ENCODE data around the gene PIP5K1C. TPM values are rescaled to one million over a fixed set of nuclear protein-coding genes. Genes with fewer than 3 reads are reported as not detected.

PIP5K1C gene
- total RNA-seq, 1 experiment from 2014 or later, result 35.5 TPM

- TF ChIP-seq CTCF (conservative IDR thresholded peaks at IDR 0.05; ENCODE audit: low read depth, low read length), result no peak
- no peak for TF ChIP-seq EZH2 (IDR thresholded peaks at IDR 0.05; ENCODE audit: borderline replicate concordance, low read depth, low read length, poor library complexity, severe bottlenecking)
- no peak overlapping the region for H3K4me3 ChIP-seq (ENCODE audit: low read depth, low read length, poor library complexity, severe bottlenecking)
- no peaks in the 10 kb centered on the region for H3K27me3 ChIP-seq (replicated peaks; ENCODE audit: insufficient read depth, low read depth, low read length, poor library complexity)
- no peak overlapping the region for H3K27ac ChIP-seq (ENCODE audit: low read depth, low read length, poor library complexity, severe bottlenecking)
- peaks cover 10% of the 10 kb centered on the region for H3K36me3 ChIP-seq (ENCODE audit: insufficient read depth, low read length, poor library complexity, severe bottlenecking)
- intact Hi-C loops (cut with micrococcal nuclease; ENCODE audit: unreplicated experiment), result loop anchor here (10.0 kb wide), 1 partner anchor 156 kb away; no protein-coding TSS in a partner anchor
- ChIA-PET CTCF (no interaction called here), POLR2A (ENCODE audit: low non-redundant PET) (no interaction called here)
- BruUV-seq (replicated peaks), result no TSS peak
- DNase-seq (ENCODE audit: low spot score), result no peak
- H3K4me1 ChIP-seq (ENCODE audit: insufficient read depth, low read length, poor library complexity, severe bottlenecking), result peaks cover 11% of the 10 kb centered on the region
- H3K9me3 ChIP-seq (ENCODE audit: low read depth, low read length, poor library complexity, severe bottlenecking), result no peaks in the 10 kb centered on the region
Measured at GRCh38 chr19:3658870-3659745, 41.2 kb downstream of the PIP5K1C start.

- no TSS peak for BruUV-seq (replicated peaks)
- POLR2A ChIA-PET (ENCODE audit: low non-redundant PET), result no interaction called here
- intact Hi-C loops (cut with micrococcal nuclease; ENCODE audit: unreplicated experiment), result loop anchor here (10.0 kb wide), 1 partner anchor 157 kb away; no protein-coding TSS in a partner anchor
- H3K27ac ChIP-seq (ENCODE audit: low read depth, low read length, poor library complexity, severe bottlenecking), result no peak overlapping the region
- TF ChIP-seq EZH2 (IDR thresholded peaks at IDR 0.05; ENCODE audit: borderline replicate concordance, low read depth, low read length, poor library complexity, severe bottlenecking) (no peak), CTCF (conservative IDR thresholded peaks at IDR 0.05; ENCODE audit: low read depth, low read length) (no peak)
- peaks cover 11% of the 10 kb centered on the region for H3K4me1 ChIP-seq (ENCODE audit: insufficient read depth, low read length, poor library complexity, severe bottlenecking)
- CTCF ChIA-PET, result no interaction called here
- no peaks in the 10 kb centered on the region for H3K27me3 ChIP-seq (replicated peaks; ENCODE audit: insufficient read depth, low read depth, low read length, poor library complexity)
- no peaks in the 10 kb centered on the region for H3K9me3 ChIP-seq (ENCODE audit: low read depth, low read length, poor library complexity, severe bottlenecking)
- H3K4me3 ChIP-seq (ENCODE audit: low read depth, low read length, poor library complexity, severe bottlenecking), result no peak overlapping the region
- no peak for DNase-seq (ENCODE audit: low spot score)
- H3K36me3 ChIP-seq (ENCODE audit: insufficient read depth, low read length, poor library complexity, severe bottlenecking), result peaks cover 5% of the 10 kb centered on the region
Measured at GRCh38 chr19:3658004-3658869, 42.0 kb downstream of the PIP5K1C start.

- CTCF ChIA-PET, result no interaction called here
- intact Hi-C loops (cut with micrococcal nuclease; ENCODE audit: unreplicated experiment), result loop anchor here (10.0 kb wide), 1 partner anchor 157 kb away; no protein-coding TSS in a partner anchor
- H3K9me3 ChIP-seq (ENCODE audit: low read depth, low read length, poor library complexity, severe bottlenecking), result no peaks in the 10 kb centered on the region
- H3K4me3 ChIP-seq (ENCODE audit: low read depth, low read length, poor library complexity, severe bottlenecking), result no peak overlapping the region
- no peak for DNase-seq (ENCODE audit: low spot score)
- H3K27ac ChIP-seq (ENCODE audit: low read depth, low read length, poor library complexity, severe bottlenecking), result no peak overlapping the region
- BruUV-seq (replicated peaks), result no TSS peak
- peaks cover 10% of the 10 kb centered on the region for H3K36me3 ChIP-seq (ENCODE audit: insufficient read depth, low read length, poor library complexity, severe bottlenecking)
- H3K4me1 ChIP-seq (ENCODE audit: insufficient read depth, low read length, poor library complexity, severe bottlenecking), result peaks cover 11% of the 10 kb centered on the region
- TF ChIP-seq EZH2 (IDR thresholded peaks at IDR 0.05; ENCODE audit: borderline replicate concordance, low read depth, low read length, poor library complexity, severe bottlenecking) (no peak), CTCF (conservative IDR thresholded peaks at IDR 0.05; ENCODE audit: low read depth, low read length) (no peak)
- POLR2A ChIA-PET (ENCODE audit: low non-redundant PET), result no interaction called here
- H3K27me3 ChIP-seq (replicated peaks; ENCODE audit: insufficient read depth, low read depth, low read length, poor library complexity), result no peaks in the 10 kb centered on the region
Measured at GRCh38 chr19:3657395-3657769, 42.9 kb downstream of the PIP5K1C start.
